HL-60 (cell line): ENCODE measurements around the gene EFCC1.

ENCODE experiments used
- DNase-seq, 2 experiments: peaks; one replicate each; pipeline ENCODE4 v3.0.0-alpha.2; 2010 to 2020; ENCODE audit warnings: low read depth in 1 of 2, low spot score in 1 of 2
- H3K27ac ChIP-seq: fragments of 250-450 bp; sonication (Bioruptor Pico); replicated peaks from 2 replicates; pipeline ENCODE4 v1.5.1; 2020; ENCODE audit warnings: mild to moderate bottlenecking, moderate library complexity
- H3K27me3 ChIP-seq: fragments of 250-450 bp; sonication (Bioruptor Pico); 2 replicates; pipeline ENCODE4 v1.5.1; 2021; ENCODE audit warnings: mild to moderate bottlenecking, moderate library complexity; ENCODE audit not compliant: insufficient read depth, poor library complexity, severe bottlenecking
- H3K4me3 ChIP-seq: replicated peaks from 2 replicates; pipeline ENCODE4 v1.5.1; 2011; ENCODE audit warnings: mild to moderate bottlenecking, control low read depth, low read length; ENCODE audit not compliant: insufficient read depth
- CTCF ChIP-seq: IDR thresholded peaks from one replicate; pipeline ENCODE4 v1.5.1; 2011; ENCODE audit warnings: low read length, control low read depth, inconsistent platforms; ENCODE audit not compliant: insufficient read depth
- GABPA ChIP-seq: IDR thresholded peaks from 2 replicates; pipeline ENCODE4 v1.6.1; 2012; ENCODE audit warnings: low read depth
- POLR2AphosphoS5 ChIP-seq: IDR thresholded peaks from 2 replicates; pipeline ENCODE4 v1.6.1; 2012; ENCODE audit warnings: low read depth
- REST ChIP-seq: IDR thresholded peaks from 2 replicates; pipeline ENCODE4 v1.6.1; 2012; ENCODE audit warnings: low read depth; ENCODE audit not compliant: insufficient replicate concordance
- SPI1 ChIP-seq: IDR thresholded peaks from 2 replicates; pipeline ENCODE4 v1.6.1; 2012; ENCODE audit warnings: low read depth, mild to moderate bottlenecking, borderline replicate concordance

Gene EFCC1

DNA sequence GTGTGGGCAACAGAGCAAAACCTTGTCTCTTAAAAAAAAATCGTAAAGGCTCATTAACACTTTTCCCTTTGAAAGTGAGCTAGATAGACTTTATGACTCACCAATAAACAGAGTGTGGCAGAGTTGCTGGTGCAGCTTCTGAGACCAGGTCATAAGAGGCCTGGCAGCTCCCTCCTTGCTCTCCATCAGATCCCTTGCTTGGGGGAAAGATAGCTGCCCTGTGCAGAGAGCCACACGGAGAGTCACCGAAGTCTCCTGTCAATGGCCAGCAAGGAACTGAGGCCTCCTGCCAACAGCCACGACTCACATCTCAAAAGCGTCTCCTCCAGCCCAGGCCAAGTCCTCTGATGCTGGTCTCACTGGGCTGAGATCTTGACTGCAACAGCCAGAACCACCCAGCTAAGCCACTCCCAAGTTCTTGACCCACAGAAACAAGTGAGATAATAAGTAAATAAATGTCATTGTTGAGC lies 50.8 kb downstream of the EFCC1 start:
- no peak for TF ChIP-seq SPI1
- no peak for TF ChIP-seq POLR2AphosphoS5
- TF ChIP-seq GABPA = no peak
- no peak for TF ChIP-seq REST
- TF ChIP-seq CTCF = no peak
- H3K27me3 ChIP-seq = no peaks in the 10 kb centered on the region
- H3K27ac ChIP-seq = no peak overlapping the region
- H3K4me3 ChIP-seq = no peak overlapping the region
- DNase-seq = no peak

GRCh38 chr3:129052675-129053074 lies 51.6 kb downstream of the EFCC1 start:
- no peaks in the 10 kb centered on the region for H3K27me3 ChIP-seq
- H3K27ac ChIP-seq = no peak overlapping the region
- no peak for DNase-seq
- H3K4me3 ChIP-seq = no peak overlapping the region
- no peak for TF ChIP-seq SPI1
- no peak for TF ChIP-seq POLR2AphosphoS5
- TF ChIP-seq REST = no peak
- no peak for TF ChIP-seq GABPA
- TF ChIP-seq CTCF = no peak

DNA sequence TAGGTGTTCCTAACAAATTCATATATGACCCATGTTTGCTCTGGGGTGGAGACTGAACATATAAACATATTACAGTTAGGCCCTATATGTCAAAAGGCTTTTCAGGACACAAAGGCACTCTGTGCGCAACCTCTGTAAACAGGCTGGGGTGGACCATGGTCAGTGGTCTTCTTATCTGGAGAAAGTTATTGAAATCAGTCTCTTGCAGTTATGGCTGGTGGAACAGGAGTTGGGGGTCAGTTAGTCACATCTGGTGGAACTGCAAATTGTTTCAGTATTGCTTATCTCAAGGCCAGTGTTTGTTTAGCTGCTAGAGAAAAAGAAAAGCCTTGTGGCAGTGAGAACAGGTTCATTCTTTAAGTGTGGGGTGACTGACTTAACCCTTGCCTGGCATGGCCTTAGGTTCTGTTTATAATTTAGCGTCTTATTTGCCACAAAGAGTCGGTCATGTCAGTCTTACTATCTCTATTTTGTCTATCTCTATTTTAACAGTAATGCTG lies 53.6 kb downstream of the EFCC1 start:
- DNase-seq = no peak
- H3K4me3 ChIP-seq = no peak overlapping the region
- no peaks in the 10 kb centered on the region for H3K27me3 ChIP-seq
- no peak overlapping the region for H3K27ac ChIP-seq
- TF ChIP-seq POLR2AphosphoS5 (no peak), GABPA (no peak), CTCF (no peak)

DNA sequence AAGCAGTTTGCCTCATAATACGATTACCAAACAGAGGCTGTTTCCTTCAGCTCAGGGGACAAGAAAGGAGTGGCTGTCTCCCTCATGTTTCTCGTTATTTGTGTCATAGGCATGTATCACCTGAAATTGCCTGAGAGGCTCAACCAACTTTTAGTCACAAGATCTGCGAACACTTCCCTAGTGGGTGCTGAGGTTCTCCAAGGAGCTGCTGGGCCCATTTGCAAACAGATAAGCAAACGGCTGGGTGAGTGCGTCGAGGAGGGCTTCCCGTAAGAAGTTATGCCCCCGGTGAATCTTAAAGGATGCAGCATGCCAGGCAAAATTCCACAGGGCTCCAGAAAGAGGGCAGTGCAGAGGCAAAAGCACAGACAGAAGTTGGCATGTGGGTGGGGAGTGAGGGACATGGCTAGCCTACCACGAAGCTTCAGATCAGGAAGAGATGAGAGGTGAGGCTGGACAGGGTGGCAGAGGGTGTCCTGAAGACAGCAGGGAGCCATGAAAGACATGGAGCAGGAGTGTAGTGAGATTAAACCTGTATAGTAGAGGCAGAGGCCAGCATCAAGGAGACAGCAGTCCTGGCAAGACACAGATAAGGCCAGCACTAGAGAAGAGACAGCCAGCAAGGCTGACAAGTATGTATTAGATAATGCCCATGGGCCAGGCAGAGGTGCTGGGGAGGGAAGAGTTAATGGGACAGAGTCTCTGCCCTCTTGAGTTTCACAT lies 55.5 kb downstream of the EFCC1 start:
- Histone ChIP-seq H3K27ac (no peak overlapping the region), H3K4me3 (no peak overlapping the region), H3K27me3 (no peaks in the 10 kb centered on the region)
- TF ChIP-seq CTCF = no peak
- no peak for TF ChIP-seq POLR2AphosphoS5
- TF ChIP-seq GABPA = no peak
- TF ChIP-seq SPI1 = no peak
- TF ChIP-seq REST = no peak
- no peak for DNase-seq
